NCI-H1105 (cell line): ENCODE measurements around the gene PLXNA2.

ENCODE experiments used
- DNase-seq: peaks from one replicate; lab custom pipeline; 2025; lab: John Stamatoyannopoulos, UW

Gene PLXNA2

GRCh38 chr1:207998691-207999090, 245.5 kb downstream of the PLXNA2 start:
- no peak for DNase-seq

DNA sequence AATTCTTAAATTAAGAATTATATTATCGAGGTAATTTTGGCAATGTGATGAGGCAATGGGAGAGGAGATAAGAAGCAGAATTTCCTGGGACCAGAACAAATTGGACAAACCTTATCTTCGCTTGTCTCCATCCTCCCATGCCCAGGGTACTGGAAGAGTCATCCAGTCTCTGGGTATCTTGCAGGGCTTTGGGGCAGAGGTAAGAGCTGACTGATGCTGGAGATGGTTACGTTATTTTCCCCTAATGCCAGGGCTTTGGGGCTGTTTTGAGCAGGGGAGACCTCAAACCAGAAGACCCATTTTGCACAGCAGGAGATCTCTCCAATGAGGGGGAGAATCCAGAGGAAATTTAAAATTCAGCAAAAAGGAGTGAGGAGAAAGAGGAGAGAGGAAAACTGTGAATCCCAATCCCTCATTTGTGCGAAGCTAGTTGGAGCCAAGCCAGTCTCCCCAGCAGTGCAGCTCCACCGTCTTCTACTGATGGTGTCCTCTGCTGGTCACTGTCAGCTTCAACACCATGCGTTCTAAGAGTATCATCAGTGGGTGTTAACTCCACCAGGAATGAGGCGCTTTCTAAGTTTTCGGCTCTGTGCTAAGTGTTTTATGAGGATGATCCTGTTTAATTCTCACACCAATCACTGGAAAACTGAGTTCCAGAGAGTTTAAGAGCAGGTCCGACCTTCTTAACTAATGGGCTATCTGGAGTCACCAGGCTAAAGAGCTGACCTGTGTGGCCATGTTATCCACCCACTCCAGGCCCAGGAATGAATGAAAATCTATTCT, 246.5 kb downstream of the PLXNA2 start:
- peak; percentile 49 for DNase-seq

- DNase-seq = no peak
Measured at GRCh38 chr1:207996636-207997035, 247.5 kb downstream of the PLXNA2 start.

- DNase-seq = no peak
Measured at GRCh38 chr1:207995576-207995975, 248.6 kb downstream of the PLXNA2 start.

DNA sequence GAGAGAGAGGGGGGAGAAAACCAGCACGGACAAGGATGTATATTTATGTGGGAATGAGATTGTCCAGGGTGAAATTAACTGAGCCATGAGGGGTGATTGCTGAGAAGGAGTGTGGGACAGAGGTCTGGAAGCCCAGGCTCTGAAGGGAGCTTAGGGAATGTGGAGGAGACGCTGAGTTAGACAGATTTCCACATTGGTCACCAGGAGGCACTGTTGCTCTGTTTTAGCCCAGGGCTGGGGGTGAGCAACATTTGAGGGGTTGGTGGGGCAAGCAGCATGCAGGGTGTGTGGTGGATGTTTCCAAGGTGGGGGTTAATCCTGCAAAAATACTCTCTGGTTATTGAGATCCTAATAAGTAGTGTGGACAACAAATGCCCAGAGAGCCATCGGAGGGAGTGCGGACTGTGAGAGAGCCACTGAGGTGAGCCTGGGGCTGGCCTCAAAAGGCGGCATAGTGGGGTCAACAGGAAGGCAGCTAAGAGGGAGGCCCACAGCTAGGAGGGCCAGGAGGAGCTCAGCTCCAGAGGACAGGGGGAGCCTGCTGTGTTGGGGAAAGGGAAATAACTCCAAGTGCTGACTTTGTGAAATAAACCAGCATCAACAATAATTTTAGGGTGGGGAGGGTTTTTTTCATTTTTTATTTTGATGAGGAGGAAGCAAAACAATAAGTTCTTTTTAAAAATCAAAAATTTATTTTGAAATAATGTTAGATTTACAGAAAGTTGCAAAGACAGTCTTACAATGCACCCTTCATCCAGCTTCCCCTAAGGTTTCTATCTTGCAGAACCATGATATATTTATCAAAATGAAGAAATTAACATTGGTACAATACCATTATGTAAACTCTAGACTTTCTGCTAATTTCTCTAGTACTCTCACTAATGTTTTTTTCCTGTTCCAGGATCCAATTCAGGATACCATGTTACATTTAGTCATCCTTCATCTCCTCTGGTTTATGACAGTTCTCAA, 250.4 kb downstream of the PLXNA2 start:
- no peak for DNase-seq

- DNase-seq = peak; percentile 17
Measured at GRCh38 chr1:207992677-207993236, 251.4 kb downstream of the PLXNA2 start.

GRCh38 chr1:207991583-207992026, 252.6 kb downstream of the PLXNA2 start:
- no peak for DNase-seq

DNA sequence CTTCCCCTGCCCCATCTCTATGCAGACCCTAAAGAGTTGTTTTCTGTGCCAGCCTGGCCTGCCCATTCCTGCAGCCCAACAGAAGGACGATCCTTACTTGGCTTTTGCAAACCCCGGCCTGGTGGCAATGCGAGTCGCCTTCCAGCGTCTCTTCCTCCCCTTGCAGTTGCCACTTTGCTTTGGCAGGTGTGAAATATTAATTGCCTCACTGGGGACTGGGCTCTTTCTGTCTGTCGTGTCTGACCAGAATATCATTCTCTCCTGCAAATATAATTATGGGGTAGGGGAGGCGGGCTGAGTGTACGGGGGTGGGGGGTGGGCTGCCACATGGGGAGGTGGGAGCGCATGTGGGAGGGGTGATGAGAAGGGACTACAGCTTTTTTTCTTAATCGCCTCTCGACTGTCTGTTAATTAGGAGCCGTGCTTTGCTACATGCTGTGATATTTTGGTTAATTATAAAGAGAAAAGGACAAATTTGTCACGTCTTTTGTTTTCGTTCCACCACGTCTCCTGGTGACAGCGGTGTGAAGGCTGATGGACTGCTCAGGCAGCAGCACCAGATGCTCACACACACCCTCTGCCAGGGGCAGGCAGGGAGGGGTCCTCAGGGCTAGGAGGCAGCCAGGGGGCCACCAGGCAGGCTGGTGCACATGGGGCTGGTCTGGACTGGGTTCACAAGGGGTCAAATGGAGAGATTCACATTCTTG, 253.2 kb downstream of the PLXNA2 start:
- DNase-seq = no peak

GRCh38 chr1:207990455-207990854, 253.7 kb downstream of the PLXNA2 start:
- DNase-seq = no peak

DNA sequence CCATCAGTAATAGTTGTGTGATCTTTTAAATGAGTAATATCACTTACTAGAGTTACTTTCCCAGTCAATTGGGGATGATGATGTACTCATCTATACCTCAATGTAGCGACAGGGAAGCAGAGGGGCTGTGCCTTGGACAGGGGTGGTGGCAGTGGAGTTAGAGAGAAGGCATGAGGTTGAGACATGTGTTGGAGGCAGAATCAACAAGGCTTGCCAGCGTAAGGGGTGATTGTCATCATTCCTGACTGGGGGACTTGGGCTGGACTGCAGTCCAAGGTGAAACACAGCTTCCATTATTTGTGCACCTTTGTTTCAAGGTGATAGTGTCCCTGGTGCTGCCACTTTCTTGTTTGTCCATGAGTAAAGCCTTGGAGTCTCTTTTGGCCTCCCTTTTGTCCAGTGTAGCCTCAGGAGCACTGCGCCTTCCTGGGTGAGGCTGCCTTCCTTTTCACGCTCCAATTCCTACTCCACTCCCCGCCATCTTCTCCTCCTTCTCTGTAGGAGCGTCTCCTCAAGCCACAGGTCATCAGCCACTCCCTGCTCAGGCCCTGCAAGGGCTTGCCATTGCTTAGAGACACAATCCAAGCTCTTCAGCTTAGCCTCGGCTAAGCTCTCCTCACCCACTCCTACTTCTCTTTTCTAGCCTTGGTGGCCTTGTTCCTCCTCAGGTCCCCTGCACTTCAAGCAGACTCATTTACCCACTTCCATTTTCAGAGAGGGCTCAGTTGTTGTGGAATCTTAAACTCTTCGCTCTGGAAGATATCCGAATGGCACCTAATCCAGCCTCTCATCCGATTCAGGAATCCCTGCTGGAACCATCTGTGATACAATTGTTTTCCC, 255.6 kb downstream of the PLXNA2 start:
- DNase-seq = no peak

DNA sequence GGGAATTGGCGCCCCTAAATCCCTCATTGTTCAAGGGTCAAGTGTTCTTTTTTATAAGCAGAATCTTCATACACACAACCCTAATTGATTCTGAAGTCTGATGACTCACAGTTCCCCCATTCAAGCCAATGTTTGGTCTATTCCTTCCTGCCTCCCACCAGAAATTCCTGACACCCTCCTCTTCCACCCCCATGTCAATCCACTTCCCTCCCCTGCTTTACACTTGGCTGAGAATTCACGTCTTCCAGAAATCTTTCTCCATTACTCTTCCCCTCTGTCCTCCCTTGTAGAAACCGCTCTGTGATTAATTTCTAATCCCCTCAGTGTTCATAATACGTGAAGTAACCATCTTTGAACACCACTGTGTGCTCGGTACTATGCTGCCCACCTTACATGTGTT, 257.0 kb downstream of the PLXNA2 start:
- DNase-seq = no peak

DNA sequence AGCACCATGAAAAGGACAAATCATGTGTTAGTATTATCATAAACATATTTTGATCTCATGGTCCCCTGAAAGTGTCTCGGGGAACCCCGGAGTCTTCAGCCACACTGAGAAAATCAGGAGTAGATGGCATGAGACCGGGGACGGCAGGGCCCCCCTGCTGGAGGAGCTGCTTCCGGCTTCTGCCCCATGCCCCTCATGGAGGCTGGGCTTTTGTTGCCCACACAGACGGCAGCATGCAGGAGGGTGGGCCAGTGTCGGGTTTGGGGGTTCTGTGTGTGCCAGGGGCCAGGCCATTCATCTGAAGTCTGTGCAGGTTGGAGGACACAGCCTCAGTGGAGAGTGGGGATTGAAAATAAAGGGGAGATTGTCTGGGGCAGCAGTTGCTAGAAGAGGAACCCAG, 258.2 kb downstream of the PLXNA2 start:
- no peak for DNase-seq

GRCh38 chr1:207984831-207985572, 259.2 kb downstream of the PLXNA2 start:
- no peak for DNase-seq

DNA sequence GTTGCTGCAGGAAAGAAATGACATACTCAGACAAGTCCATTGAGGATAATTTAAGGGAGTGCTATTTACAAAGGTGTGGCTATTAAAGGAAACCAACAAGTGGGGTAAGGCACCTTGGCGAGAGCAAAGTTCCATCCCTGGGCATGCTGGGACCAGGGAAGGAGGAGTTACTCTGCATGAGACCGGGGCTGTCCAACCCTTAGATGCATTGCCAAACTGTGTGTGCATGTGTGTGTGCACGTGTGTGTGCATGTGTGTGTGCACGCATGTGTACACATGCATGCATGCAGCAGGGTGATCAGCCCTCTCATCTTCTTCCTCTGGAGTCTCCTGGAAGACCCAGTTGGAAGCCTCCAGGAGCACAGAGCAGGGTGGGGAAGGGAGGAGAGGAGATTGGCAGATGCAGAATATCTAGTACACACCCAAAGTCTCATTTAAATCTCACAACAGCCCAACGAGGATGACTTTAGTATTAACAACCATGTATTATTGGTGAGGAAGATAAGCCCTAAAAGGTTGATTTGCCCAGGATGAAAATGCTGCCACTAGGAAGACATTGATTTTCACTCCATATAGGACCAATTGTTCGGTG, 261.0 kb downstream of the PLXNA2 start:
- no peak for DNase-seq

GRCh38 chr1:207981976-207982375, 262.2 kb downstream of the PLXNA2 start:
- DNase-seq = no peak

DNA sequence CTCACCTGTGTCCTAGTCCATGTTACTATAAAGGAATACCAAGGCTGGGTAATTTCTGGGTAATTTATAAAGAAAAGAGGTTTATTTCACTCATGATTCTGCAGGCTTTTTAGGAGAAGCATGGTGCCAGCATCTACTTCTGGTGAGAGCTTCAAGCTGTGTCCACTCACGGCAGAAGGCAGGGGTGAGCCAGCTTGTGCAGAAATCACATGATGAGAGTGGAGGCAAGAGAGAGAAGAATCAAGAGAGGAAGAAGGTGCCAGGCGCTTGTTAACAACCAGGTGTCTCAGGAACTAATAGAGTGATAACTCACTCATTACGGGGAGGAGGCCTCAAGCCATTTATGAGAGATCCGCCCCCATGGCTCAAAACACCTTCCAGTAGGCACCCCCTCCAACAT, 265.7 kb downstream of the PLXNA2 start:
- DNase-seq = no peak

DNA sequence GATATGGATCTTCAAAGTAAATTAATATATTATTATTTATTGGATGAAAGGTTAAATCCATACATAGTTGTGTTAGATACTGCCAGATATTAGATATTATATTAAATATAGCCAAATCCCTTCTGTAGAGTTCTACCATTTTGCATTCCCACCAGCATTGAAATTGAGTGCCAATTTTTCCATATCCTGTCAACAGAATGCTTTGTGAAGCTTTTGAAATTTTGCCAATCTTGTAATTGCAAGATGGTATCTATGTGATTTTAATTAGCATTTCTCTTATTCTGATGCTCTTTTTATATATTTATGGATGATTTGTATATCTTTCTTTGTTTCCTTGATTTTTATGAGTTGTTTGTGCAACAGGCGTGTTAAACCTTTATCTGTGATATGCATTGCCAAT, 266.3 kb downstream of the PLXNA2 start:
- peak; percentile 10 for DNase-seq

DNA sequence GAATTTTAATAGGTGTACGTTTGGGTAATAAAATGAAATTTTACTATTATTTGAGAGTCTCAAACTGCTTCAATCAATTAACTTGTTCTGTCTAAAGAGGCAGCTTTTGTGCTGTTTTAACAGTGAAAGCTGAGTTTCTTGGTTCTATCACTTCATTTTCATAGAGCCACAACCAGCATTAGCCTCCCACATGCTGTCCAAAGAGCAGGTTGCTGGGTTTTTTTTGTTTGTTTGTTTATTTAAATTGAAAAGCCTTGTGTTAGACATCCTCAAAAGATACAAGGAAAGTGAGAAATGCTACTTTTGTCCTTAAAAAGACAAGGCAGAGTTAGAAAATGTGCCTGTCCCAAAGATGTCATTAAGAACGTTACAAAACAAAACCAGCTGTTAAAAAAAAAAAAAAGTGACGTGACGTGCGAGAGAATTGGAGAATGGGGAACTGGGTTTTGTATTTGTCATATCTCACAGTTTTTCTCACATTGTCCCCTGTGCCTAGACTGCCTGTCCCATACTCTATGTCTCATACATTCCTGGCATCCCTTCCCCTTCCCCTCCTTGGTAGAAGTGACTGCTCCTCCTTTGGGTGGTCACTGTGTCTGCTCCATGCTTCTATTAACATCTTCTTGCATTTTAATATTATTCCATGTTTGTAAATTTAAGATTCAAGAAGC, 270.2 kb downstream of the PLXNA2 start:
- DNase-seq = no peak

DNA sequence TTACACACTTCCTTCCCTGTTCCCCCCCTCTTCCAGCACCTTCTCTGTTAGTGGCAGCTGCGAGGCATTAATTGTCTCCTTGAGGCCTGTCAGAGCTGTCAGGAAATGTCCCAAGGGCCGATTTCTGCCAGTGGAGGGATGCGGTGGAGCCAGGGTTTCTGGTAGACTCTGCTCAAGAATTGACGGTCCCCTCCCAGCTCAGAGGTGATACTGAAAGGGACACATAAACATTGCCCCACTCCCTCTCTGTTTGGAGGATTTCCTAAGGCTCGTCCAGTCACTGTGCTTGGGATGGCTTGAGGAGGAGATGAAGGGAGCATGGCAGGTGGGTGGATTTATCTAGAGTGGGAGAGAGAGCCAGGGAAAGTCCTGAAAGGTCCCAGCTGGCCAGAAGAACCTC, 271.8 kb downstream of the PLXNA2 start:
- DNase-seq = no peak
